ENCODE data around the gene PNMA8A. TPM values are rescaled to one million over a fixed set of nuclear protein-coding genes. Genes with fewer than 3 reads are reported as not detected.

The PNMA8A gene
- total RNA-seq, 1 donor from 2014 or later, result 7.6 TPM

Other genes starting within 250 kb of the PNMA8A start
- gene IGFL1, start 241.8 kb downstream of the PNMA8A start, total RNA-seq, result not detected
- 73.8 TPM for gene HIF3A, start 174.5 kb downstream of the PNMA8A start, total RNA-seq
- gene PPP5C, start 124.5 kb downstream of the PNMA8A start, total RNA-seq, result 77.3 TPM
- gene CCDC8, start 58.0 kb downstream of the PNMA8A start, total RNA-seq, result 28.9 TPM
- gene PNMA8C, start 42.6 kb downstream of the PNMA8A start, total RNA-seq, result not detected
- gene PNMA8B, start 24.3 kb upstream of the PNMA8A start, total RNA-seq, result 0.68 TPM
- gene CALM3, start 129.8 kb upstream of the PNMA8A start, total RNA-seq, result 378 TPM
- gene PTGIR, start 153.5 kb upstream of the PNMA8A start, total RNA-seq, result 3.8 TPM
- not detected for gene GNG8, start 164.6 kb upstream of the PNMA8A start, total RNA-seq
- 14.1 TPM for gene DACT3, start 189.6 kb upstream of the PNMA8A start, total RNA-seq
- 9.6 TPM for gene PRKD2, start 245.6 kb upstream of the PNMA8A start, total RNA-seq

Measured in Right ventricle myocardium inferior (tissue), 1 donor.